ENCODE measurements around the gene GP5. TPM values are rescaled to one million over a fixed set of nuclear protein-coding genes. Genes with fewer than 3 reads are reported as not detected.

GP5 gene, protein sequence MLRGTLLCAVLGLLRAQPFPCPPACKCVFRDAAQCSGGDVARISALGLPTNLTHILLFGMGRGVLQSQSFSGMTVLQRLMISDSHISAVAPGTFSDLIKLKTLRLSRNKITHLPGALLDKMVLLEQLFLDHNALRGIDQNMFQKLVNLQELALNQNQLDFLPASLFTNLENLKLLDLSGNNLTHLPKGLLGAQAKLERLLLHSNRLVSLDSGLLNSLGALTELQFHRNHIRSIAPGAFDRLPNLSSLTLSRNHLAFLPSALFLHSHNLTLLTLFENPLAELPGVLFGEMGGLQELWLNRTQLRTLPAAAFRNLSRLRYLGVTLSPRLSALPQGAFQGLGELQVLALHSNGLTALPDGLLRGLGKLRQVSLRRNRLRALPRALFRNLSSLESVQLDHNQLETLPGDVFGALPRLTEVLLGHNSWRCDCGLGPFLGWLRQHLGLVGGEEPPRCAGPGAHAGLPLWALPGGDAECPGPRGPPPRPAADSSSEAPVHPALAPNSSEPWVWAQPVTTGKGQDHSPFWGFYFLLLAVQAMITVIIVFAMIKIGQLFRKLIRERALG
- polyA plus RNA-seq (2011; rRNA removed) (not detected in 2 replicates), polyA plus RNA-seq (2017; fragmentation: RNase III; extraction: RNeasy Plus Mini Kit Qiagen cat#74134 plus additional on column Dnase treatment) (0.03 TPM in 1 of 3 replicates, not detected in the others), polyA minus RNA-seq (2011; rRNA and poly(A)+ RNA removed) (0.08 TPM in 1 of 2 replicates, not detected in the other)
- polyA plus RNA-seq (2012; cell fraction: cytosol; rRNA removed): 0.01 TPM in 2 replicates
- 0.01 and 0.04 TPM in 2 replicates for polyA plus RNA-seq (2012; cell fraction: nucleus; rRNA removed)

DNA sequence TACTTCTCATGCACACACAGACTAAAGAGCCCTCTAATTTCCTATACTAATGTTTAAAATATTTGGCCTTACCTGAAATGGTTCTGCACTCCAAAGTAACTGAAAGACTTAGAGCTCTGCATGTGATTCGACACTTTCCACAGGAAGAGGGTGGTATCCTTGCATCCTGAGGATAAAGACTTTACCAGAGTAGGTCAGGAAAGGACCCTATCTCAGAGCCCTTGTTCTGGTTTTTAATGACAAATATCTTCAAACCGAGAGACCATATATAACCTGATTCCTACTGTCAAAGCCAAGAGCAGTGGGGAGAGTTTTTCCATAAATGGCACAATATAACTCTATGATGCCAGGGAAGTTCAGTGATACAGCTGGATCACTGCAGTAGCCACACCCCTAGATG, at the start of gene GP5:
Gene GP5 (minus strand): TSS at position 101 of the 400 bp plus-strand sequence. CDS start 984 bp downstream, outside the sequence.
- WGBS (ENCODE audit: missing lambda C conversion rate): 75% methylated on average over 2 of the region's 2 CpGs
- no peak within 1 kb of the TSS for H3K27ac ChIP-seq
- TF ChIP-seq JUN (IDR thresholded peaks at IDR 0.05) (no peak), NR3C1 (IDR thresholded peaks at IDR 0.05) (no peak), RFX5 (IDR thresholded peaks at IDR 0.05) (no peak), ZFP36 (IDR thresholded peaks at IDR 0.05; ENCODE audit: borderline replicate concordance, partially characterized antibody) (no peak), ESRRA (IDR thresholded peaks at IDR 0.05; ENCODE audit: borderline replicate concordance, low read length) (no peak), TP53 (CRISPR knock-in tag; IDR thresholded peaks at IDR 0.05) (no peak), EHMT2 (IDR thresholded peaks at IDR 0.05; ENCODE audit: low read depth) (no peak), HOXA7 (CRISPR knock-in tag; IDR thresholded peaks at IDR 0.05) (no peak)
- TF ChIP-seq, protein P1, sequence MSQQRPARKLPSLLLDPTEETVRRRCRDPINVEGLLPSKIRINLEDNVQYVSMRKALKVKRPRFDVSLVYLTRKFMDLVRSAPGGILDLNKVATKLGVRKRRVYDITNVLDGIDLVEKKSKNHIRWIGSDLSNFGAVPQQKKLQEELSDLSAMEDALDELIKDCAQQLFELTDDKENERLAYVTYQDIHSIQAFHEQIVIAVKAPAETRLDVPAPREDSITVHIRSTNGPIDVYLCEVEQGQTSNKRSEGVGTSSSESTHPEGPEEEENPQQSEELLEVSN (IDR thresholded peaks at IDR 0.05; ENCODE audit: borderline replicate concordance, low read depth): no peak
- TF ChIP-seq, protein P2, sequence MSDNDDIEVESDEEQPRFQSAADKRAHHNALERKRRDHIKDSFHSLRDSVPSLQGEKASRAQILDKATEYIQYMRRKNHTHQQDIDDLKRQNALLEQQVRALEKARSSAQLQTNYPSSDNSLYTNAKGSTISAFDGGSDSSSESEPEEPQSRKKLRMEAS (IDR thresholded peaks at IDR 0.05): no peak
- H3K4me1 ChIP-seq: no peaks in the 10 kb centered on the region
- no peak within 1 kb of the TSS for H3K4me2 ChIP-seq
- ATAC-seq (peak; percentile 17 to 26; a peak in 1 of 6 replicates), DNase-seq (ENCODE audit: low read depth in 1 of 2, low spot score in 1 of 2) (no peak), FAIRE-seq (no peak)
- CTCF ChIA-PET: interaction anchor here (1.3 to 2.3 kb wide), 2 partner anchors 54 to 65 kb away, joined by 5 to 9 read pairs; no protein-coding TSS in a partner anchor
- no peak within 1 kb of the TSS for H3K4me3 ChIP-seq
- H3K9me3 ChIP-seq: no peaks in the 10 kb centered on the region
- POLR2A ChIA-PET: no interaction called here

DNA sequence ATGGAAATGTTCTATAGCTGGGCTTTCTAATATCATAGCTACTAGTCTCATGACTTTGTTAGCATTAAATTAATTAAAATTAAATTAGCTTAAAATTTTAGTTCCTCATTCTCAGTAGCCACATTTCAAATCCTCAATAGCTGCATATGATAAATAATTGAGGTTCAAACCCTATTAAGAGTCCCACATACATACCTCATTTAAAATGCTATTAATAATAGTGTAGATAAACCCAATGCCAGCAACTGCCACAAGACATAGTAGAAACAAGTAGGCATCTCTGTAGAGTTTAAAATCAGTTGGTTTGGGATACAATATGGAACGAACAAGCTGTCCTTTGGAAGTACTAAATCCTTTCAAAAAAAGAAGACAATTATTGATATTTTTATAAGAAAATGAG, 48.6 kb upstream of the GP5 start:
- no peaks in the 10 kb centered on the region for H3K4me1 ChIP-seq
- no peak overlapping the region for H3K4me3 ChIP-seq
- no peak for TF ChIP-seq FOSB (CRISPR knock-in tag; IDR thresholded peaks at IDR 0.05)
- TF ChIP-seq ZSCAN20 (CRISPR knock-in tag; IDR thresholded peaks at IDR 0.05): no peak
- TF ChIP-seq JUN (IDR thresholded peaks at IDR 0.05): no peak
- TF ChIP-seq RCOR1 (IDR thresholded peaks at IDR 0.05; ENCODE audit: low read depth, low read length): no peak
- TF ChIP-seq NR3C1 (IDR thresholded peaks at IDR 0.05): no peak
- no peak for TF ChIP-seq NFE2L2 (conservative IDR thresholded peaks at IDR 0.05; ENCODE audit: low read length)
- no peak for TF ChIP-seq ZFP36 (IDR thresholded peaks at IDR 0.05; ENCODE audit: borderline replicate concordance, partially characterized antibody)
- POLR2A ChIA-PET: no interaction called here
- CTCF ChIA-PET: interaction anchor here (0.6 to 1.2 kb wide), 3 partner anchors 10 to 136 kb away, joined by 3 to 4 read pairs (median 3); no protein-coding TSS in a partner anchor
- no peak for DNase-seq (ENCODE audit: low read depth in 1 of 2, low spot score in 1 of 2)
- H3K27ac ChIP-seq: no peak overlapping the region
- WGBS (ENCODE audit: missing lambda C conversion rate): 90% methylated on average over 1 of the region's 1 CpG
- no peak for ATAC-seq
- no peak for FAIRE-seq
- H3K4me2 ChIP-seq: no peak overlapping the region
- H3K9me3 ChIP-seq: no peaks in the 10 kb centered on the region

DNA sequence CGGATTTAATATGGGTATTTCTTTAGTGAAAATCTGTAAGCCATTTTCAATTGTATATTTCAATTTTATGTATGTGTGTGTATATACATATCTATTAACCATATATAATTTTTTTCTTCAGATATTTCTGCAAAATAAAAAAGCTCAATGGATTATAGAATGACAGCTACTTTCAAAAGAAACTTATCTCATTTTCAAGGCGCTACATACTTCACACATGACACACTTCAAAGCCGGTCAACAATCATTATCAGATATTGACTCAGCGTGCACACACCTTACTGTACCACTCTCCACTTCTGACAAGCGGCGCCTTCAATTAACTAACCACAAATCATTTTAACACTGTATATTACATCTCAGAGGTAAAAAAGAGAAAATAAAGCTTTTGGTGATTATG, 48.1 kb upstream of the GP5 start:
- no peaks in the 10 kb centered on the region for H3K4me1 ChIP-seq
- FAIRE-seq (no peak), DNase-seq (ENCODE audit: low read depth in 1 of 2, low spot score in 1 of 2) (no peak), ATAC-seq (no peak)
- H3K9me3 ChIP-seq: no peaks in the 10 kb centered on the region
- no peak overlapping the region for H3K27ac ChIP-seq
- no peak overlapping the region for H3K4me2 ChIP-seq
- POLR2A ChIA-PET: no interaction called here
- CTCF ChIA-PET: interaction anchor here (0.6 to 1.2 kb wide), 3 partner anchors 10 to 137 kb away, joined by 3 to 4 read pairs (median 3); no protein-coding TSS in a partner anchor
- TF ChIP-seq NR3C1 (IDR thresholded peaks at IDR 0.05) (no peak), FOSL2 (IDR thresholded peaks at IDR 0.05) (no peak), FOSL2 (CRISPR knock-in tag; IDR thresholded peaks at IDR 0.05) (no peak), SMC3 (IDR thresholded peaks at IDR 0.05) (no peak), CEBPB (IDR thresholded peaks at IDR 0.05) (no peak), RARB (CRISPR knock-in tag; IDR thresholded peaks at IDR 0.05) (no peak), EHF (CRISPR knock-in tag; IDR thresholded peaks at IDR 0.05) (no peak), BHLHE40 (IDR thresholded peaks at IDR 0.05; ENCODE audit: low read depth, low read length) (no peak), ZNF302 (CRISPR knock-in tag; IDR thresholded peaks at IDR 0.05) (no peak)
- H3K4me3 ChIP-seq: no peak overlapping the region
- WGBS (ENCODE audit: missing lambda C conversion rate): 94% methylated on average over 6 of the region's 6 CpGs

Data from A549 (cell line).